GM18951 (cell line): ENCODE data around the gene CAPN10.
"Not testable (repeated sequence)": the region's sequence is repeated elsewhere in the genome, so short reads cannot be mapped to it uniquely, and the experiment has no call there.

Experiments
- POLR2A ChIP-seq: IDR thresholded peaks from 4 replicates; pipeline ENCODE4 v1.6.1; 2011; ENCODE audit warnings: mild to moderate bottlenecking; ENCODE audit not compliant: insufficient read length, insufficient read depth; ENCODE audit errors: extremely low read depth
- in situ Hi-C: fragments of 300-500 bp; cut with MboI; formaldehyde crosslinking; loops from one replicate; pipeline ENCODE4 v1.12.0; 2022; ENCODE audit warnings: low sequenced_read_pairs, mixed read lengths, inconsistent platforms; ENCODE audit not compliant: unreplicated experiment

Gene CAPN10

DNA sequence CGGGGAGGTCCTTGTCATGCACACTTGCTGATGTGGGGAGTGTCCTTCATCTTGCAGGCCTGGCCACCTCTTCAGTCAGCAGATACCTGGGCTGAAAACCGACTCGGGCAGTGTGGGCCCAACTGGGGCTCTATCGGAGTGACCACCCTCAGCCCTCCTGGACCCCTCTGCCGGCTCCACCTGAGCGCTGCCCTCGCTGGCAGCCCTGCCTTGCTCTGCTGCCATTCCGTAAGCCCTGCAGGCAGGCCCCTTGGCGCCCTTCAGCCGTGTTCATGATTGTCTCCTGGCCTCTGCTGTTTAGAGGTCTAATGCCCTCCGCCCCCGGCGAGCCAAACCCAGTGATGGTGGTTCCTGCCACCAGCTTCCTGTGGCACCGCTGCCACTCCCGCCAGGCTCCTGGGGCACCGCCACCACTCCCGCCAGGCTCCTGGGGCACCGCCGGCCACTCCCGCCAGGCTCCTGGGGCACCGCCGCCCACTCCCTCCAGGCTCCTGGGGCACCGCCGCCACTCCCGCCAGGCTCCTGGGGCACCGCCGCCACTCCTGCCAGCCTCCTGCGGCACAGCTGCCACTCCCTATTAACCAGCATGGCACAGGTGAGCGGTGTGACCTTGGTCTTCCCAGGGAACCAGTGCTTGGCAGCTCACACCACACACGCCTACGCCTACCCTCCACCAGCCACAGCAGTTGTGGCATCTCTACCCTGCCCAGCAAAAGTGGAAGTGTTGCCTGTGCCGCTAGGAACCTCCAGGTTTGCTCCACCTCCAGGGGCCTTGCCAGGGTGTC, 15.9 kb downstream of the CAPN10 start:
- in situ Hi-C loops, result no loop called here
- TF ChIP-seq POLR2A, result no peak

GRCh38 chr2:240603081-240603835, 16.7 kb downstream of the CAPN10 start:
- no peak for TF ChIP-seq POLR2A
- in situ Hi-C loops, result no loop called here

DNA sequence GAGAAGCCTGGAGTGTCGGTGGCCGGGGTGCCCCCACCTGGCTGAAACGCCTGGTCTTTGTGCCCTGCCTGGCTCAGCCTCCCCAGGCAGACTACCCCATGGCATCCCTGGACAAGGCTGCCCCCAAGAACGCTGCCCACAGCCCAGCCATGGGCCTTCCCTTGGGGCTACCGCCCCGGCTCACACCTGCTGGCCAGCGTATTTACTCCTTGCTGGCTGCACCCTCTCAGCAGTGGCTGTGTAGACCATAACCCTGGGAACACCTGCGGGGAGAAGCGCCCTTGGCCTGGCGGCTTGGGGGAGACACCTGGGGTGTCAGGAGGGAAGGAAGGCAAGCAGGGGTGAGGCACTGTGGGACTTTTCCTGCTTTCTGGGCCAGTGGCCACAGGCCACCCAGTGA, 17.3 kb downstream of the CAPN10 start:
- in situ Hi-C loops, result no loop called here
- no peak for TF ChIP-seq POLR2A

DNA sequence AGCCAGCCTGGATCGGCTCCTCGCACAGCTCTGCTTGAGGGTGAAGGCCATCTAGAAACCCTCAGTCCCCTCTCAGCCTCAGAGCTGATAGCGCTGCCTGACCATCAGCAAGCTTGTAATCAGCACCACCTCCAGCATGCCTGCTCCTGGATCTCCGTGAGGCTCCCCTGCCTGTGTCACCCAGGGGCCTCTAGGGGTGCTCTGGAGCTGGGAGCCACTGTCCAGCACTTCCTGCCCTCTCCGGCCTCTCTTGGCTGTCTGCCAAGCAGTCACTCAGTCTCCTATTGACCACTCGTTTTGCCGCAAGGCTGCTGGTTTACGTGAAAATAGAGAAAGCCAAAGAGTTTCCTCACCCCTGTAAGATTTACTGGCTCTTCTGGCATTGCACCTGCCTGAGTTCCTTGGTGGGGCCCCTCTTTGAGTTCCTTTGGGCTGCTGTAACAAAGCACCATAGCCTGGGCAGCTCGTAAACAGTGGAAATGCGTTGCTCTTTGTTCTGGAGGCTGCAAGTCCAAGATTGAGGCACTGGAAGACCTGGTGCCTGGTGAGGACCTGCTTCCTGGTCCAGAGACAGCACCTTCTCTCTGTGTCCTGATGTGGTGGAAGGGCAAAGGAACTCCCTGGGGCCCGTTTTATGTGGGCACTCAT, 17.9 kb downstream of the CAPN10 start:
- in situ Hi-C loops, result no loop called here
- TF ChIP-seq POLR2A, result no peak

DNA sequence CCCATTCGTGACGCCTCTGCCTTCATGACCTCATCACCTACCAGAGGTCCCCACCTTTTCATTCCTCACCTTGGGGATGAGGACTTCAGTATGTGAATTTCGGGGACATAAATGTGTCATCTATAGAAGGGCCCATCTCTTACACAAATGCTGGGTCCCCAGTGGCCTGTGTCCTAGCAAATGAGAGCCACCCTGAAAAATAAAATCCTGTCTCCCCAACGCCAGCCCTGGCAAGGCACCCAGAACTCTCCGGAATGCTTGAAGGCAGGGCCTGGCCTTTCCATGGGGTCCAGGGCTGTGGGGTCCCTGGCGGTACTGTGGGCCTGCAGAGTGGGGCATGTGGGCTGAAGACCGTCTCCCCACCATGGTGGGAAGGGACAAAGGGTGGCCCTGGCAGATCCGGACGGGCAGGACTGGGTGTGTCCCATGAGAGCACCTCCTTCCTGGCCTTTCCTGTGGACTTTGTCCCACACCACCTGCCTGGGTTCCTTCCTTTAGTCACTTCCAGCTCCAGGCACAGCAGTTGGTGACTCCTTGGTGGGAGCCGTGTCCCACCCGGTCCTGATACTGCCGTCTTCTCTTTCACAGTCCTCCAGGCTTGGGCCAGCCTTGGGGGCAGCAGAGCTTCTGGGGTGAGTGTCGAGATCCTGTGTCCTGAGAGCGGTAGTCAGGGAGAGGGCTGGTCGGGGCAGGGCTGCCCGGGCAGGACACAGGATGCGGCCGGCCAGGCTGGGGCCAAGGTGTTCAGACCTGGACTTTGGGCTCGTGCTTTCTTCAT, 18.6 kb downstream of the CAPN10 start:
- in situ Hi-C loops, result no loop called here
- TF ChIP-seq POLR2A, result no peak

DNA sequence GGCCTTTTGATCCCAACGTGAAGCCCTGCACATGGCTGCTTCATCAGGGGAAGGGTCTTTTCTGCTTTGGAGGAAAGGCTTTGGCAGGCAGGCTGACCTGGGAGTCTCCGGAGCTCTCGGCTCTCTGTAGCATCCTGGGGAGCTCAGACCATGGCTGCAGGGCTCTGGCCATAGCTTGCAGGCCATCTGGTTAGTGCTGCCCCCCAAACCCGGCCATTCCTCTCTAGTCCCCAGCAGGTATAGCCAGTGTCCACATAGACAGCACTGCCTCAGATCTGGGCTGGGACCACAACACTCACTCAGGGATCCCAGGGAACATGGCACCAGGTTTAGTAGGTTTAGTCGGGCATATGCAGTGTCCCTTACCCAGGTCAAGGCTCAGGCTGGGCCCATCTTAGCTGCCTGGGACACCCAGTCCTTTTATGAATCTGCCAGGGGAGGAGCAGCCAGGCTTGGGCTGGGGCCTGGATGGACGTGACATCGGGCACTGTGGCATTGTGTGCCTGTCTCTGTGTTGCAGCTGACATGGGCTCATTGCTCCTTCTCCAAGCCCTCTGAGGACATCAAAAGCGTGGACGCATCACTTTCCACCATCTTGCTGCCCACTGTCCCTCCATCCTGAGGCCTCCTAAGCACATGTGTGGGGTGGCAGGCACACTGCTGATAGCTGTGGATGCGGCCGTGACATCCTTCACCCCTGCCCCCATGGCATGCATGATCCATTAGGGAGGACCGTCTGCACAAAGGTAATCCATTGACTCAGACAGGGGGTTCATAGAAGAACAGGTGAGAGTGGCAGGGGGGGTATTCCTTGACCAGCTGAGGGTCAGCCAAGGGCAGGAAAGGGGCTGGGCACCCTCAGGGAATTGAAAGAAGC, 19.6 kb downstream of the CAPN10 start:
- TF ChIP-seq POLR2A, result no peak
- in situ Hi-C loops, result no loop called here

- in situ Hi-C loops, result no loop called here
- TF ChIP-seq POLR2A, result no peak
These were observed 25.2 kb downstream of the CAPN10 start for GRCh38 chr2:240611601-240612210.

DNA sequence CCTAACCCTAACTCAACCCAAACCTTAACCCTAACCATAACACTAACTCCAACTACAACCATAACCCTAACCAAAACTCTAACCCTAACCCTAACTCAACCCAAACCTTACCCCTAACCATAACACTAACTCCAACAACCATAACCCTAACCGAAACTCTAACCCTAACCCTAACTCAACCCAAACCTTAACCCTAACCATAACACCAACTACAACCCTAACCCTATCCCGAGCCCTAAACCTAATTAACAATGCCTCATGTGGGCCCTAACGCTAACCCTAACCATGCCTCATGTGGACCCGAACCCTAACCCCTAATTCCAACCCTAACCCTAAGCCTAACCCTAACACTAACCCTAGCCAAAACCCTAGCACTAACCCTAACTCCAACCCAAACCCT, 27.2 kb downstream of the CAPN10 start:
- in situ Hi-C loops, result no loop called here
- no peak for TF ChIP-seq POLR2A

- in situ Hi-C loops, result no loop called here
- TF ChIP-seq POLR2A, result no peak
These were observed 27.9 kb downstream of the CAPN10 start for GRCh38 chr2:240614391-240614790.

DNA sequence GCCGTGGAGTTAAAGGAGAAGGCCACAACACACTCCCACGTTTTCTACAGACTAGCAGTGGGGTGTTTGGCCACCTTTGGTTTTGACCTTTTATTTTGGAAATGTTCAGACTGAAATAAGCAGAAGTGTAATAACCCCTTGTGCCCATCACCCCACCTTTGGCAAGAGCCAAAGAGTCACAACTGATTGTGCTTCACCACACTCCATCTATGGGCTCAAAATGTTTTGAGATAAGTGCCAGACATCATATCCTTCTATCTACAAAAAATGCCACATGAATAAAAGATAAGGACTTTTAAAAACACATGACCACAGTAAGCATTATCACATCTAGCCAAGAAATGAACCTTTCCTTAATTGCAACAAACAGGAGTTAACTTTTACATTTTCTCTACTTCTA, 28.9 kb downstream of the CAPN10 start:
- TF ChIP-seq POLR2A, result no peak
- in situ Hi-C loops, result no loop called here

GRCh38 chr2:240615820-240616547, 29.4 kb downstream of the CAPN10 start:
- in situ Hi-C loops, result no loop called here
- no peak for TF ChIP-seq POLR2A

GRCh38 chr2:240616860-240617666, 30.5 kb downstream of the CAPN10 start:
- in situ Hi-C loops, result not testable (repeated sequence)
